ENCODE results near the gene TMSB15B. TPM values are rescaled to one million over a fixed set of nuclear protein-coding genes. Genes with fewer than 3 reads are reported as not detected.
"Not testable (repeated sequence)": the region's sequence is repeated elsewhere in the genome, so short reads cannot be mapped to it uniquely, and the experiment has no call there.

Gene TMSB15B
- total RNA-seq, 1 donor from 2014 or later = 36.8 TPM

DNA sequence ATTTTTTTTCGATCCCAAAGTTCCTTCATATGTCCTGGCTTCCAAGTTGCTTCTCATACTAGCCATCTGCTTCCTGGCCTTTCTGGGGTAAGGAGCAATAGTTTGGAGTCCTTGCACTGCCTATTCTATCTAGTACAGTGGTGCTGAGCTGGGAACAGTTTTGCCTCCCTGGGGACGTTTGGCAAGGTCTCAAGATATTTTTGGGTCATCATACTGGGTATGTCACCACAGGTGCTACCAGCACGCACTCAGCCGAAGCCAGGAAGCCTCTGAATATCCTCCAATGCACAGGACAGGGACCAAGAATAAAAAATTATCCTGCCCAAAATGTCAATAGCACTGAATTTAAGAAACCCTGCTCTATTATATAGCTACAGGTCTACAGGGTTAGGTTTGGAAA, 35.4 kb upstream of the TMSB15B start:
- peaks cover 9% of the 10 kb centered on the region for H3K36me3 Mint-ChIP-seq (ENCODE audit: low read depth)
- DNase-seq (ENCODE audit: low read depth, low spot score) = no peak
- no peak for TF ChIP-seq CTCF (conservative IDR thresholded peaks at IDR 0.05)
- H3K4me3 Mint-ChIP-seq = no peak overlapping the region
- no peaks in the 10 kb centered on the region for H3K4me1 Mint-ChIP-seq
- H3K9me3 Mint-ChIP-seq = peaks cover 3% of the 10 kb centered on the region
- no peaks in the 10 kb centered on the region for H3K27me3 Mint-ChIP-seq (ENCODE audit: low read depth)
- no peak overlapping the region for H3K27ac Mint-ChIP-seq (ENCODE audit: unreplicated experiment)

DNA sequence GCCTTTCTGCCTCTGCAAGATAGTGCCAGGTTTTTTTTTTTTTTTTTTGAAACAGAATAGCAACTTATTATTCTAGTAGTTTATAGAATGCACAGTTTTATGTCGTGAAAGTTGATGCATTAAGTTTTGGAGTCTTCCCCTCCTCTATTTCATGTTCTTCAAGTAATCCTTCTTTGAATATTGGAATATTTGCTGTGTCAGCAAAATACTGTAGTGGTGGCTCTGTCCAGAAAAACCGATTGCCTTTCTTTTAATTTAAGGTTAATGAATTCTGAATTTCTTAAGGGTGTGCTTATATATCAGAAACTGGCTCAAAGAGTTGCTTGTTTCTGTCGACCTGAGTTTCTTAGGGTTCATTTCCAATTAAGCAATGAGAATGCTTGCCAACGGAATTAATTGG, 34.8 kb upstream of the TMSB15B start:
- no peak overlapping the region for H3K27ac Mint-ChIP-seq (ENCODE audit: unreplicated experiment)
- H3K9me3 Mint-ChIP-seq = peaks cover 3% of the 10 kb centered on the region
- H3K4me3 Mint-ChIP-seq = no peak overlapping the region
- H3K36me3 Mint-ChIP-seq (ENCODE audit: low read depth) = peaks cover 9% of the 10 kb centered on the region
- DNase-seq (ENCODE audit: low read depth, low spot score) = no peak
- no peak for TF ChIP-seq CTCF (conservative IDR thresholded peaks at IDR 0.05)
- H3K27me3 Mint-ChIP-seq (ENCODE audit: low read depth) = no peaks in the 10 kb centered on the region
- H3K4me1 Mint-ChIP-seq = no peaks in the 10 kb centered on the region

GRCh38 chrX:103932133-103932532, 30.3 kb upstream of the TMSB15B start:
- no peak overlapping the region for H3K4me3 Mint-ChIP-seq
- DNase-seq (ENCODE audit: low read depth, low spot score) = no peak
- H3K4me1 Mint-ChIP-seq = no peaks in the 10 kb centered on the region
- H3K36me3 Mint-ChIP-seq (ENCODE audit: low read depth) = peaks cover 20% of the 10 kb centered on the region
- no peak for TF ChIP-seq CTCF (conservative IDR thresholded peaks at IDR 0.05)
- no peak overlapping the region for H3K27ac Mint-ChIP-seq (ENCODE audit: unreplicated experiment)
- no peaks in the 10 kb centered on the region for H3K27me3 Mint-ChIP-seq (ENCODE audit: low read depth)
- H3K9me3 Mint-ChIP-seq = peaks cover 6% of the 10 kb centered on the region

DNA sequence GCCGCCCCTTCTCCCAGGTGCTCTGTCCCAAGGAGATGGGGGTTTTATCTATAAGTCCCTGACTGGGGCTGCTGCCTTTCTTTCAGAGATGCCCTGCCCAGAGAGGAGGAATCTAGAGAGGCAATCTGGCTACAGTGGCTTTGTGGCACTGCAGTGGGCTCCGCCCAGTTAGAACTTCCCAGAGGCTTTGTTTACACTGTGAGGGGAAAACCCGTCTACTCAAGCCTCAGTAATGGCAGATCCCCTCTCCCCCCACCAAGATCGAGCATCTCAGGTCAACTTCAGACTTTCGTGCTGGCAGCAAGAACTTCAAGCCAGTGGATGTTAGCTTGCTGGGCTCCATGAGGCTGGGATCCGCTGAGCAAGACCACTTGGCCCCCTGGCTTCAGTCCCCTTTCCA, 22.2 kb upstream of the TMSB15B start:
- H3K4me3 Mint-ChIP-seq; H3K4me1 Mint-ChIP-seq; DNase-seq (ENCODE audit: low read depth, low spot score); H3K36me3 Mint-ChIP-seq (ENCODE audit: low read depth); H3K27me3 Mint-ChIP-seq (ENCODE audit: low read depth); H3K27ac Mint-ChIP-seq (ENCODE audit: unreplicated experiment): not testable (repeated sequence)
- peaks cover 12% of the 10 kb centered on the region for H3K9me3 Mint-ChIP-seq

DNA sequence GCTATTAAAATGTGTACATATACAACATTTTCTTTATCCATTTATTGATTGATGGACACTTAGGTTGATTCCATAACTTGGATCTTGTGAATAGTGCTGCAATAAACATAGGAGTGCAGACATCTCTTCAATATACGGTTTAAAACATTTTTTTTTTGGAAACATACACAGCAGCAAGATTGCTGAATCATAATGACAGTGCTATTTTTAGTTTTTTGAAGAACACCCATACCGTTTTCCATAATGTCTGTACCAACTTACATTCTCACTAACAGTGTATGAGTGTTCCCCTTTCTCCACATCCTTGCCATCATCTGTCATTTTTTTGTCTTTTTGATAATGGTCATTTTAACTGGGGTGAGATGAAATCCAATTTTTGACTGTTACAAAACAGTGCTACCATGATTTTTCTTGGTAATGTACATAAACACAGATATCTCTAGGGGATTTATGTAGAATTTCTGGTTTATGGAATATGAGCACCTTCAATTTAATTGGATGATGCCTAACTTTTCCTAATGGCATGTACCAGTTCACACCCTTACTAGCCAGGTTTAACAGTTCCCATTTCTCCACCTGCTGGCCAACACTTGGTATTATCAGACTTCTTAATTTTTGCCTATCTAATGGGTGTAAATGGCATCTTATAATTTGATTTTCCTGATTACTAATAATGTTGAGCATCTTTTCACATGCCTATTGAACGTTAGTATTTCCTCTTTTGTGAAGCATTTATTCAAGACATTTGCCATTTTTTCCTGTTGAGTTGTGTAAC, 21.0 kb upstream of the TMSB15B start:
- no peak for DNase-seq (ENCODE audit: low read depth, low spot score)
- peak; percentile 63 for TF ChIP-seq CTCF (conservative IDR thresholded peaks at IDR 0.05)
- no peak overlapping the region for H3K27ac Mint-ChIP-seq (ENCODE audit: unreplicated experiment)

DNA sequence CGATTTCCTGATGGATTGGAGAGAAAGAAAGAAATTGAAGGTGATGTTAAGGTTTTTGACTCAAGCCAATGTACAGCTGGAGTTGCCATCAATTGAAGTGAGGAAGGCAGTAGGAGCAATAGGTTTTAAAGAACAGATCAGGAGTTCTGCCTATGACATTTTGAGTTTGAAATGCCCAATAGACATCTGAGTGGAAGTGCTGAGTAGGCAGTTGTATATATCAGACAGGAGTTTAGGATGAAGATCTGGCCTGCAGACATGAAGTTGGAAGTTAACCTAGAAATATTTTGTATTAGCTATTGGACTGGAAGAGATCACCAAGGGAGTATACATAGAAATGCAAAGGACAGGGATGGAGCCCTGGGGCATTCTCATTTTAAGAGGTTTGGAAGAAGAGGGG, 12.9 kb upstream of the TMSB15B start:
- H3K4me1 Mint-ChIP-seq = no peaks in the 10 kb centered on the region
- no peaks in the 10 kb centered on the region for H3K36me3 Mint-ChIP-seq (ENCODE audit: low read depth)
- TF ChIP-seq CTCF (conservative IDR thresholded peaks at IDR 0.05) = no peak
- no peak for DNase-seq (ENCODE audit: low read depth, low spot score)
- no peak overlapping the region for H3K27ac Mint-ChIP-seq (ENCODE audit: unreplicated experiment)
- no peaks in the 10 kb centered on the region for H3K27me3 Mint-ChIP-seq (ENCODE audit: low read depth)
- no peak overlapping the region for H3K4me3 Mint-ChIP-seq
- no peaks in the 10 kb centered on the region for H3K9me3 Mint-ChIP-seq

More for the DNA sequence above, 21.0 kb upstream of the TMSB15B start:
- Mint-ChIP-seq H3K36me3 (ENCODE audit: low read depth) (peaks cover 9% of the 10 kb centered on the region), H3K27me3 (ENCODE audit: low read depth) (no peaks in the 10 kb centered on the region), H3K4me1 (no peaks in the 10 kb centered on the region), H3K9me3 (peaks cover 12% of the 10 kb centered on the region), H3K4me3 (no peak overlapping the region)

All from neural crest cell (in vitro differentiated cells).